Esophagus mucosa (tissue), 1 donor: Measurements from ENCODE around the gene ITGB5. TPM values are rescaled to one million over a fixed set of nuclear protein-coding genes. Genes with fewer than 3 reads are reported as not detected.
A peak's percentile ranks its signal among the peaks of the same experiment; 100 is the strongest.

ENCODE experiments used
- ATAC-seq: fragments of 200-7000 bp; cut with Tn5 transposase; one replicate; pipeline ENCODE4 v1.9.1; 2020
- total RNA-seq: library from RNA; stranded (reverse); gene quantifications from one replicate; pipeline ENCODE4 v1.2.4, GENCODE V29; 2023
- donor health status: DM: yes; HTN: yes; CAD: no.

Gene ITGB5
- total RNA-seq, 1 donor from 2014 or later = 83.0 TPM

DNA sequence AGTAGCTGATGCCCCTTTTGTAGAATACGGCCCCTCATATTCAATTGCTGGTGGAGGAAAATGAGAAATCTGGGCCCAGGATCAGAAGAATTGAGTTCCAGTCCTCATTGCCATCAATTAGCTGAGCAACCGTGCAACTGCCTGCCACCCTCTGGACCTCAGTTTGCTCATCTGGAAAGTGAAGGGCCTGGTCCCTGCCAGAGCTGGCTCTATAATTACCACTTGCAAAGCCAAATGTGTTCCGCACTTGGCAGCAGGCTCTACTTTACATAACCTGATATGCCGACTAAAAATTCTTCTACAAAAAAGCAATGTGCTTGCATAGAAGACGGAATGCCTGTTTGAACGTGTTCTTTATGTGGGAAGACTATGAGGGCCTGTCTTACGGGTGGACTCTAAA, 8.6 kb upstream of the ITGB5 start:
- ATAC-seq = no peak

GRCh38 chr3:124893526-124893925, 6.4 kb upstream of the ITGB5 start:
- ATAC-seq = peak; percentile 24

DNA sequence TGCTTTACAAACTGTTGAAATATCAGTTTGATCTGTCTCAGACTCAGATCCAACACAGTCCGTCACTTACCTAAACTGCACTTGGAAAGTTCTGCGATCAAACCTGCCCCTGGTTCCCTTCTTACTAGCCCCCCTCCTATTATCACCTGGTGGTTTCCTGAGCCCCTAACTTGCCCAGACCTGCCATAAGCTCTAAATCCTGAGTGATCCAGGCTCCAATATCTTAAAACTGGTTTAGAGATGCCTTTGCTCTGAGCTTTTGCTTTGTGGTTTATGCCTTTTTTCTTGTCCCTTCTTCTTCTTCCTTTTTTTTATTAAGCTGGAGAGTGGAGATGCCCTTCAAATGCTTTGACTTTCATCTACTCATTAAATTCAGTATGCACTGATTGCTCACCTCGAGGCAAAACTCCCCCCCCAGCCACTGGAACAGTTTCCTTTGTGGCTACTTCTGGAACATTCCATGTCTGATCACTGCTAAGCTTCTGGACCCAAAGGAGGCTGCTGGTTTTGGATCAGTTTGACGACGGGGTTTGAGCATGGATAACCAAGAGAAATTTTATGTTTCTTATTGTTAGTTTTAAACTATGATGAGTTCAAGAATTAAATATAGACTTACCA, 3.5 kb upstream of the ITGB5 start:
- ATAC-seq = no peak

DNA sequence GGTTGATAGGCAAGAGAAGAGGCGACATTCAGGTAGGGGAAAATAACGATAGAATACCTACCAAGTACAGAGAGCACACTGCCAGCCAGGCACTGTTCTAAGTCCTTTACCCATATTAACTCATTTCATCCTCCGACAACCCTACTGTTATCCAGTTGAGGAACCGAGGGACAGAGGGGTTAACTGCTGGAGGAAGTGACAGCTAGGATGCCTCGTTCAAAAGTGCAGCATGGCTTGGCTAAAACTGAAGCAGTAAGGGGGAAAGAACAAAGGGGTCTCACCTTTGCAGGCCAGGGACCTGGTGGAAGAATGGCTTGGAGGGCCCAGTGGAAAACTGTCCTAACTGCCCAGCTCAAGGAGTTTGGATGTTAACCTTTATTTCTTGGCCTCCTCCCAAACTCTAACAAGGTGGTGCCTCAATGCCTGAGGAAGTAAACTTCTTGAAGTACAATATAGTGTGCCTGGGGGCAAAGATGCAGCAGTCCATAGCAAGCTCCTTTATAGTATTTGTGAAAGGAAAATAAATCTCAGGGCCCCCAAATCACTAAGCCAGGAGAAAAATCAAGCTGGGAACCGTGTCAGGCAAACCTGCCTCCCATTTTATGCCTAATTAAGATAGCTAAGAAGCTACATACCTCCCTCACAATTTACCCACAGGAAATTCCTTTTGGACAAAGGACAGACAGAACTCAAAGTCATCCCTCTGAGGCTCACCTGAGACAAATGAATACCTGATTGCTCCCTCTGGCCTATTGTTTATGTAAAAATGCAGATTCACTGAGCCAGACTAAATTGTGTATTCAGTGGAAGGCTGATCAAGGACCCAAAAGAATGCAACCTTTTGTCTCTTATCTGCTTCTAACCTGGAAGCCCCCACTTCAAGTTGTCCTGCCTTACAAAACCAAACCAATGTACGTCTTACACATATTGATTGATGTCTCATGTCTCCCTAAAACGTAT, 1.6 kb upstream of the ITGB5 start:
- no peak for ATAC-seq

DNA sequence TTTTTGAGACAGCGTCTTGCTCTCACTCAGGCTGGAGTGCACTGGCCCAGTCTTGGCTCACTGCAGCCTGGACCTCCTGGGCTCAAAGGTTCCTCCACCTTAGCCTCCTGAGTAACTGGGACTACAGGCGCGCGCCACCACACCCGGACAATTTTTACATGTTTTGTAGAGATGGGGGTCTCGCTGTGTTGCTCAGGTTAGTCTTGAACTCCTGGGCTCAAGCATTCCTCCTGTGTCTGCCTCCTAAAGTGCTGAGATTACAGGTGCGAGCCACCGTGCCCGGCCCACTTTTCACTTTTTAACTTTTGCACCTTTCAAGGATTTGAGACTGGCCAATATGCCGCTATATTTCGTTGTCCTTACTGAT, 750 bp upstream of the ITGB5 start:
- ATAC-seq = no peak

DNA sequence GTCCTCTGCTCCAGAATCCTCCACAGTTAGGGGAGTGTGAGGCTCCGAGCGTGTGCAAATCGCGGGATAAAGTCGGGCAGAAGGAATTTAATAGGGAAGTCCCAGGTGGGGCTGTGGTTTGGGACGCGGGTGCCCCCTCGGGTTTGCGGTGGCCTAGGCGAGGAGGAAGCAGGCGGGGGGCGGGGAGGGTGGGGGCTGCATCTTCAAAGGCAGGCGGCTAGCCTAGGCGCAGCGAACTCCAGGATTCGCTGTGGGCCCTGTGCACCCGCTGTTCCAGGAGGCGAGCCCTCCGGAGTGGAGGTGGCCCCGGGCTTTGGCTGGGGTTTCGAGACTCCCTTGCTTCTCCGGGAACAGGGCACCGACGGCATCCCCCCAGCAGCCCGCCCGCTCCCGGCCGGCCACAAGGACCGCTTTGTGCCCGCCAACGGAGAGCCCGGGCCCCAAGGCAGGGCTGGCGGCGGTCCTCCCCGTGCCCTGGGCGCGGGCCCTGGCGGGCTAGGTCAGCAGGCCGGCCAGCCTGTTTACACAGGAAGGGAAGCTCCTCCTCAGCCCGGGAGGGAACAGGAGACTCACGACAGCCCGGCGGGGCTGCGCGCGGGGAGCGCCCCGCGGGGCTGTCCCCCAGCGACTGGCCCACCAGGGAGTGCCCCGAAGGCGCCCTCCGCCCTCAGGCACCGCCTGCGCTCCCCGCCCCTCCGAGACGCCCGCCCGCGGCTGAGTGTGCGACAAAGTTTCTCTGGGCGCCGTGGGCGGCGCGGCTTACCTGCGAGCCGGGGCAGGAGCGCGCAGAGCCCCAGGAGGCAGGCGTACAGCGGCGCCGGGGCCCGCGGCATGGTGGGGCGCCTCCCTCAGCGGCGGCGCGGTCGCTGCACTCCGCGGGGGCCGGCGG, 753 bp downstream of the ITGB5 start:
- peak; percentile 55 for ATAC-seq

DNA sequence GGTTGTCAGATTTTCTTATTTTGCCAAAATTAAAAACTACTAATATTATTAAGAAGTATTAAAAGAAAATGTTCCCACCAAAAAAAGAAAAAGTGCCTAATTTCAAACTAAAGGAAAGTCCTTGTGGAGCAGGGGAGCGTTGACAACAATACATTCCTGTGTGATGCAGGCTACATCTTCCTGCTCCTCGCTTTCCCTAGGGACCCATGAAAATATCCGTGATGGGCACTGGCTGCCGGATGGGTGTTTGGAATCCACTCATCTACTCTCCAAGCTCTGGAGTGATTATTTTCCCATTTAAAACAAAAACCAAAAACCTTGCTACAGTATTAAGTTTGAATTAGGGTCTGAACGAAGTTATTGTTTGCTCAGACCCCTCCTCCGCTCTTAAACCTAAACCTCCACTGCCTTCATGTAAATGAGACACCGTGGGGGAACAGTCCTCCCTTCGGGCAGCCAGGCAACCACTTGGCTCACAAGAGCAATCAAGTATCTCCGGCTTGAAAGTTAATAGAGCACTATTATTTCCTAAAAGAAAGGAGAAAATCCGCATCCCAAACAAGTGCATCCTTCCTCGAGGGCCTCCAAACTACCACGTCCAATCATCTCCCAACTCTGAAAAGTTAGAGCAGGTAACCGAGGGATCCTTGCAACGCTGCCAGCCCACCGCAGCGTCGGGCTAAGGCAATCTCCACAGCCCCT, 1.5 kb downstream of the ITGB5 start:
- no peak for ATAC-seq

DNA sequence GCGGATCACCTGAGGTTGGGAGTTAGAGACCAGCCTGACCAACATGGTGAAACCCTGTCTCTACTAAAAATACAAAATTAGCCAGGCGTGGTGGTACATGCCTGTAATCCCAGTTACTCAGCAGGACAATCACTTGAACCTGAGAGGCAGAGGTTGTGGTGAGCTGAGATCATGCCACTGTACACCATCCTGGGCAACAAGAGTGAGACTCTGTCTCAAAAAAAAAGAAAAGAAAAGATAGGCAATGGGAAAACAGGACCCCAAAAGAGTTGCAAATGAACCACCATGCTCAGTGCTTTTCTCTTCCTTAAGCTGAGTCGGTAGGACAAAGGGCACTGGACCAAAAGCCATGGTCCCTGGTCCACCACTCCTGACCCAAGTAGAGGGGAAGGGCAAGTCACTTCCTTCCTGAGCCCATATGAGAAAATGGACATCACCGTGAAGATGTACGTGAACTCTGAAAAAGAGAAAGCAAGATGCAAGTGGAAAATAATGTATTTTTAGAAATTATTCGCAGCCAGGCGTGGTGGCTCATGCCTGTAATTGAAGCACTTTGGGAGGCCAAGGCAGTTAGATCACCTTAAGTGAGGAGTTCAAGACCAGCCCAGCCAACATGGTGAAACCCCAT, 2.6 kb downstream of the ITGB5 start:
- no peak for ATAC-seq

GRCh38 chr3:124883766-124884473, 3.2 kb downstream of the ITGB5 start:
- ATAC-seq = peak; percentile 30

- no peak for ATAC-seq
Measured at GRCh38 chr3:124882816-124883747, 4.1 kb downstream of the ITGB5 start.

DNA sequence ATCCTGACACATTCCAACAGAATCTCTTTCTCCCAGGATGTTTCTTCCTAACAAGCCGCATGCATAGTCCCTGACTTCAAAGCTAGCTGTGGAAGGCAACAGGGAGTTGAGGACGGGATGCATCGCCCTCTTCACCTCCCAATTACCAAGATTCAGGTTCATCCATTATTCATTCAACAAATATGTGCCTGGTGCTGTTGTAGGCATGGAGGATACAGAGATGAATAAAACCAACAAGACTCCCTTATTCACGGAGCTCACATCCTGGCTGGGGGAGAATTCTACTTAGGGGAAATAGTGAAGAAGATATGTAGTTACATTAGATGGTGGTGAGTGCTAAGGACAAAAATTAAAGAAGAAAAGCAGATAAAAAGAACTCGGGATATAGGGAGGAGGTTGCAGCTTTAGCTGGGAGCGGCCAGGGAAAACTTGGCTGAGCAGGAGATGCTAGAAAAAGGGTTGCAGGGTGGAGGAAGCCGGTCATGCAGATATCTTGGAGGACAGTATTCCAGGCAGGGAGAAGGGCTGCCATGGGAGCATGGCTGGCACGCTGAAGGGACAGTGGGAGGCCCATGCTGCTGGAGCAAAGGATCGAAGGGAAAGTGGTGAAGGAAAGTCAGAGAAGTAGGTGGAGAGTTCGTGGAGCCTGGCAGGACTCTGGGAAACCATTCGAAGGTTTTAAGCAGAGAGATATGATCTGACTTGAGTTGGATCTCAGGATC, 5.0 kb downstream of the ITGB5 start:
- ATAC-seq = no peak

DNA sequence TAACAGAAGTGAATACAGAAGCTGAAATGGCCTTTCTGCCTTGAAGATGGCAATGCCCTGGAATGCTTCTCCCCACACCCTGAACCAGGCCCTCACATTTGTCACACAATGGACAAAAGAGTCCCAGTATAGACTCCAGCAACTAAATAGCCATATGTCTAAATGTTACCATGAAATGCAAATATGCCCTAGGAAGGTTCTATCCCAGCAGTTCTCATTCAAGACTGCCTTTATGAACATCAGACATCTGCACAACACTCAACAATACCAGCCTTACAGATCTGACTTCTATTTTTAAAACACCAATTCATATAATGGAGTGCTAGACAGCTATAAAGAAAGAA, 7.9 kb downstream of the ITGB5 start:
- no peak for ATAC-seq

GRCh38 chr3:124878561-124879336, 8.4 kb downstream of the ITGB5 start:
- ATAC-seq = peak; percentile 94

GRCh38 chr3:124877674-124878073, 9.5 kb downstream of the ITGB5 start:
- ATAC-seq = no peak

DNA sequence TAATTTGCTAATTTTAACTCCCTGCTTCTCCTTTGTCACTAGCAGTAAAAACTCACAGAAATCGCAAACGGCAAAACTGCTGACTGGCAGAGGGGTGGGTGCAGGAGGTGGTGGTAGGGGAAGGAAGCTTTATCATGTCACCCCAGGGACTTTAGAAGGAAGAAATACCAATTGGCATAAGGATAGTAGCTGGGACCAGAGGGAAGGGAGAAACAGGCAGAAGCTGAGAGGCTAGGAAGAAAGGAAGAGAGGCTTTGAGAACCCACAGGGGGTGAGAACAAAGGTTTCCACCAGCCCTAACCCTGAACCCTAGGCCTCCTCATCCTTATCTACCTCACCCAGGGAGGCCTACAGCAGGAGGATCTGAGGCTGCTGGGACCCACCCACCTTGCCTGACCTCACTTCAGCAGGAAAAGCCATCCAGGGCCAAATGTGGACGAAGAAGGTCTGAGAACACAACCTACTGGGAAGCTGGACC, 10.7 kb downstream of the ITGB5 start:
- ATAC-seq = no peak

DNA sequence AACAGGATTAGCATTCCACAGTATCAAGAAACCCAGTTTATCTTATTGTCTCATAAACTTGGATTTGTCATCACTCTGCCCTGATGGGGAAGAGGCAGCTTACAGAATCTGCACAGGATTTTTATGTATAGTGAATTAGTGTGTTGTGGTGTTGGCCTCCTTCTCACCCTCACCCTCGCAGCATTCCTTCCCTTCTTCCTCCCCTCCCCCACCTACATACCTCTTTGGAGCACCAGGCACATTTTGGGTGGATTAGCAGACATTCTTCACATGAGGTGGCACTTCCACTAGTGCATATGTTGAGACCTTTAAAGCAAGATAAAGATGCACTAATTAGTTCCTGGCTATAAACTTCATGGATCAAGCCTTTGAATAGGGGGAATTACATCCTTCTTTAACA, 13.9 kb downstream of the ITGB5 start:
- no peak for ATAC-seq

GRCh38 chr3:124867511-124867910, 19.7 kb downstream of the ITGB5 start:
- no peak for ATAC-seq

DNA sequence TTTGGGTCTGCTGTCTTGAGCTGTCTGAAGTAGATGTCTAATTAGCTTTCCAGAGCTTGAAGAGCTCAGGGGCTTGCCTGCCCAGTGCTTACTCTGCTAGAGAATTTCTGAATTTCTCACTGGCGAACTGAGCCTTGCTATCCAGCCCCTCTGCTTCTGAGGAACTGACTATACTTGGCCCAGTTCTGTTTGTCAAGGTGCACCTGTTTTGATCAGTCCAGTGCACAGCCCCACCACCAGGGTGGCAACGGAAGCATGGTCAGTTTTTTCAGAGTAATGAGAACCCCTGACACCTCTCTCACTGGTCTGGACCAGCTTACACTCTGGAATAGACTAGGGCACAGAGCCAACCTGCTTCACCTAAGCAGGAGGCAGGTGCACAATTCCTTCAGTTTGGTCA, 25.2 kb downstream of the ITGB5 start:
- no peak for ATAC-seq

GRCh38 chr3:124861041-124861440, 26.1 kb downstream of the ITGB5 start:
- ATAC-seq = no peak
